Vagina (tissue), 2 donors: Measurements from ENCODE around the gene UBR2.

ENCODE experiments used
- POLR2A ChIP-seq, 2 donors: fragments of 450-650 bp; IDR thresholded peaks; one replicate each; pipeline ENCODE4 v1.6.1; 2017; ENCODE audit warnings: antibody characterized with exemption in 2 of 2, mild to moderate bottlenecking in 2 of 2, moderate library complexity in 2 of 2
- POLR2AphosphoS5 ChIP-seq, 2 donors: sonication (generic); formaldehyde crosslinking; IDR thresholded peaks; one replicate each; pipeline ENCODE4 v1.9.0; 2017; ENCODE audit warnings: antibody characterized with exemption in 2 of 2, mild to moderate bottlenecking in 2 of 2, low read depth in 1 of 2; ENCODE audit not compliant: insufficient read depth in 1 of 2
- TF ChIP-seq, protein P1 (sequence below), 3 experiments: fragments of 450-650 bp in 2 of 3; fragments of 200-600 bp in 1 of 3; sonication (generic) in 1 of 3; IDR thresholded peaks; one replicate each; pipeline ENCODE4 v1.5.1; 2017 to 2019; ENCODE audit warnings: antibody characterized with exemption in 3 of 3, mild to moderate bottlenecking in 2 of 3, moderate library complexity in 2 of 3

GRCh38 chr6:42561986-42562385 is 1.8 kb upstream of the UBR2 start:
- TF ChIP-seq POLR2AphosphoS5 (IDR thresholded peaks at IDR 0.05; ENCODE audit: insufficient read depth in 1 of 2, low read depth in 1 of 2) = no peak
- TF ChIP-seq, protein P1, sequence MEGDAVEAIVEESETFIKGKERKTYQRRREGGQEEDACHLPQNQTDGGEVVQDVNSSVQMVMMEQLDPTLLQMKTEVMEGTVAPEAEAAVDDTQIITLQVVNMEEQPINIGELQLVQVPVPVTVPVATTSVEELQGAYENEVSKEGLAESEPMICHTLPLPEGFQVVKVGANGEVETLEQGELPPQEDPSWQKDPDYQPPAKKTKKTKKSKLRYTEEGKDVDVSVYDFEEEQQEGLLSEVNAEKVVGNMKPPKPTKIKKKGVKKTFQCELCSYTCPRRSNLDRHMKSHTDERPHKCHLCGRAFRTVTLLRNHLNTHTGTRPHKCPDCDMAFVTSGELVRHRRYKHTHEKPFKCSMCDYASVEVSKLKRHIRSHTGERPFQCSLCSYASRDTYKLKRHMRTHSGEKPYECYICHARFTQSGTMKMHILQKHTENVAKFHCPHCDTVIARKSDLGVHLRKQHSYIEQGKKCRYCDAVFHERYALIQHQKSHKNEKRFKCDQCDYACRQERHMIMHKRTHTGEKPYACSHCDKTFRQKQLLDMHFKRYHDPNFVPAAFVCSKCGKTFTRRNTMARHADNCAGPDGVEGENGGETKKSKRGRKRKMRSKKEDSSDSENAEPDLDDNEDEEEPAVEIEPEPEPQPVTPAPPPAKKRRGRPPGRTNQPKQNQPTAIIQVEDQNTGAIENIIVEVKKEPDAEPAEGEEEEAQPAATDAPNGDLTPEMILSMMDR (IDR thresholded peaks at IDR 0.05) = no peak
- no peak for TF ChIP-seq POLR2A (IDR thresholded peaks at IDR 0.05)
